Body of pancreas (tissue), 4 donors: ENCODE results near the gene ADH1B. TPM values are rescaled to one million over a fixed set of nuclear protein-coding genes. Genes with fewer than 3 reads are reported as not detected.
"Not testable (repeated sequence)": the region's sequence is repeated elsewhere in the genome, so short reads cannot be mapped to it uniquely, and the experiment has no call there.

Experiments used
- ATAC-seq: fragments of 150-250 bp; one replicate; pipeline ENCODE4 v1.9.1; 2016
- DNase-seq, 4 donors: peaks; one replicate each; pipeline ENCODE4 v3.0.0-alpha.2; 2019
- H3K27ac ChIP-seq, 4 donors: fragments of 200-600 bp; sonication (generic); 1 replicate in 3 of 4; 2 replicates in 1 of 4; pipeline versions ENCODE4 v1.5.1 to v1.6.1; 2016 to 2019; ENCODE audit warnings: mild to moderate bottlenecking in 1 of 4, mixed read lengths in 1 of 4, moderate library complexity in 1 of 4
- H3K27me3 ChIP-seq, 2 donors: fragments of 200-600 bp; sonication (generic); one replicate each; pipeline ENCODE4 v1.6.0; 2016; ENCODE audit warnings: mild to moderate bottlenecking in 1 of 2
- H3K36me3 ChIP-seq, 2 donors: fragments of 200-600 bp; sonication (generic); replicated peaks in 1 of 2; 2 replicates each; pipeline ENCODE4 v1.5.1; 2016; ENCODE audit warnings: low read depth in 2 of 2; ENCODE audit not compliant: insufficient read depth in 1 of 2
- H3K4me1 ChIP-seq: fragments of 200-600 bp; sonication (generic); one replicate; pipeline ENCODE4 v1.6.0; 2016
- H3K4me3 ChIP-seq, 2 donors: fragments of 200-600 bp; sonication (generic); 1 replicate in 1 of 2; 2 replicates in 1 of 2; pipeline ENCODE4 v1.5.1; 2016 to 2019
- H3K9me3 ChIP-seq, 3 donors: fragments of 200-600 bp; sonication (generic); 1 replicate in 2 of 3; 2 replicates in 1 of 3; pipeline ENCODE4 v1.5.1; 2016
- CTCF ChIP-seq, 7 experiments: fragments of 450-650 bp in 4 of 7; fragments of 200-600 bp in 3 of 7; sonication (generic) in 3 of 7; IDR thresholded peaks; one replicate each; pipeline ENCODE4 v1.5.1; 2016 to 2019; ENCODE audit warnings: antibody characterized with exemption in 7 of 7
- POLR2A ChIP-seq, 3 donors: fragments of 450-650 bp; IDR thresholded peaks; one replicate each; pipeline ENCODE4 v1.6.1; 2016; ENCODE audit warnings: antibody characterized with exemption in 3 of 3, mild to moderate bottlenecking in 2 of 3
- WGBS, 2 donors: methylation state at CpG; one replicate each; pipeline ENCODE4 v1.1.5; 2017; 5-methylcytosine and 5-hydroxymethylcytosine counted together
- intact Hi-C: fragments of 100-400 bp; cut with DNase I; formaldehyde crosslinking; loops from one replicate; pipeline ENCODE4 v1.15.1; 2023
- total RNA-seq, 2 donors: library from RNA; depleted of rRNA; stranded (reverse); fragments of >200 nt; gene quantifications; one replicate each; pipeline ENCODE4 v1.1.0, GENCODE V29; 2016

ADH1B gene
- total RNA-seq, 2 donors from 2014 or later, result 134 to 306 TPM

- intact Hi-C loops, result no loop called here
- no peaks in the 10 kb centered on the region for H3K27me3 ChIP-seq
- H3K9me3 ChIP-seq, result no peaks in the 10 kb centered on the region
- H3K27ac ChIP-seq, result no peak overlapping the region
- H3K4me1 ChIP-seq, result peaks cover 9% of the 10 kb centered on the region
- no peak for DNase-seq
- no peaks in the 10 kb centered on the region for H3K36me3 ChIP-seq
- TF ChIP-seq CTCF (IDR thresholded peaks at IDR 0.05) (no peak), POLR2A (IDR thresholded peaks at IDR 0.05) (no peak)
- no peak for ATAC-seq
- H3K4me3 ChIP-seq, result no peak overlapping the region
Measured at GRCh38 chr4:99361268-99361898, 40.2 kb upstream of the ADH1B start.

- no peak overlapping the region for H3K4me3 ChIP-seq
- TF ChIP-seq CTCF (IDR thresholded peaks at IDR 0.05), result no peak
- TF ChIP-seq POLR2A (IDR thresholded peaks at IDR 0.05), result no peak
- H3K9me3 ChIP-seq, result no peaks in the 10 kb centered on the region
- WGBS, 2 donors, result 67 to 87% methylated on average over 2 to 11 of the region's 27 CpGs
- peaks cover 9% of the 10 kb centered on the region for H3K4me1 ChIP-seq
- intact Hi-C loops, result no loop called here
- no peaks in the 10 kb centered on the region for H3K36me3 ChIP-seq
- H3K27me3 ChIP-seq, result no peaks in the 10 kb centered on the region
- ATAC-seq (no peak), DNase-seq (no peak)
- H3K27ac ChIP-seq, result no peak overlapping the region
Measured at GRCh38 chr4:99359480-99360204, 38.4 kb upstream of the ADH1B start.

- Histone ChIP-seq H3K27me3 (no peaks in the 10 kb centered on the region), H3K4me3 (no peak overlapping the region), H3K27ac (no peak overlapping the region), H3K4me1 (peaks cover 18% of the 10 kb centered on the region), H3K9me3 (no peaks in the 10 kb centered on the region), H3K36me3 (no peaks in the 10 kb centered on the region)
- ATAC-seq (no peak), DNase-seq (peak in 3 of 4 donors; percentile 10 to 20 (median 15))
- TF ChIP-seq POLR2A (IDR thresholded peaks at IDR 0.05) (no peak), CTCF (IDR thresholded peaks at IDR 0.05) (no peak)
- 19 to 24% methylated on average over 2 of the region's 2 CpGs for WGBS, 2 donors
- intact Hi-C loops, result no loop called here
Measured at GRCh38 chr4:99357948-99358347, 36.7 kb upstream of the ADH1B start.

GRCh38 chr4:99356992-99357391 is 35.8 kb upstream of the ADH1B start:
- Histone ChIP-seq H3K27ac (no peak overlapping the region), H3K36me3 (no peaks in the 10 kb centered on the region), H3K4me1 (peaks cover 22% of the 10 kb centered on the region), H3K27me3 (no peaks in the 10 kb centered on the region), H3K4me3 (no peak overlapping the region), H3K9me3 (no peaks in the 10 kb centered on the region)
- DNase-seq, result no peak
- intact Hi-C loops, result no loop called here
- TF ChIP-seq POLR2A (IDR thresholded peaks at IDR 0.05) (no peak), CTCF (IDR thresholded peaks at IDR 0.05) (no peak)
- ATAC-seq, result no peak
- WGBS, 2 donors, result 88 to 95% methylated on average over 1 of the region's 1 CpG

GRCh38 chr4:99356149-99356548 is 34.9 kb upstream of the ADH1B start:
- H3K9me3 ChIP-seq, H3K27me3 ChIP-seq, intact Hi-C loops, DNase-seq, H3K36me3 ChIP-seq, H3K27ac ChIP-seq, ATAC-seq, H3K4me3 ChIP-seq: not testable (repeated sequence)
- H3K4me1 ChIP-seq, result peaks cover 22% of the 10 kb centered on the region
- 81 to 89% methylated on average over 10 of the region's 10 CpGs for WGBS, 2 donors
